ENCODE measurements around the gene AKIRIN1.
"Not testable (repeated sequence)": the region's sequence is repeated elsewhere in the genome, so short reads cannot be mapped to it uniquely, and the experiment has no call there.

AKIRIN1 gene

DNA sequence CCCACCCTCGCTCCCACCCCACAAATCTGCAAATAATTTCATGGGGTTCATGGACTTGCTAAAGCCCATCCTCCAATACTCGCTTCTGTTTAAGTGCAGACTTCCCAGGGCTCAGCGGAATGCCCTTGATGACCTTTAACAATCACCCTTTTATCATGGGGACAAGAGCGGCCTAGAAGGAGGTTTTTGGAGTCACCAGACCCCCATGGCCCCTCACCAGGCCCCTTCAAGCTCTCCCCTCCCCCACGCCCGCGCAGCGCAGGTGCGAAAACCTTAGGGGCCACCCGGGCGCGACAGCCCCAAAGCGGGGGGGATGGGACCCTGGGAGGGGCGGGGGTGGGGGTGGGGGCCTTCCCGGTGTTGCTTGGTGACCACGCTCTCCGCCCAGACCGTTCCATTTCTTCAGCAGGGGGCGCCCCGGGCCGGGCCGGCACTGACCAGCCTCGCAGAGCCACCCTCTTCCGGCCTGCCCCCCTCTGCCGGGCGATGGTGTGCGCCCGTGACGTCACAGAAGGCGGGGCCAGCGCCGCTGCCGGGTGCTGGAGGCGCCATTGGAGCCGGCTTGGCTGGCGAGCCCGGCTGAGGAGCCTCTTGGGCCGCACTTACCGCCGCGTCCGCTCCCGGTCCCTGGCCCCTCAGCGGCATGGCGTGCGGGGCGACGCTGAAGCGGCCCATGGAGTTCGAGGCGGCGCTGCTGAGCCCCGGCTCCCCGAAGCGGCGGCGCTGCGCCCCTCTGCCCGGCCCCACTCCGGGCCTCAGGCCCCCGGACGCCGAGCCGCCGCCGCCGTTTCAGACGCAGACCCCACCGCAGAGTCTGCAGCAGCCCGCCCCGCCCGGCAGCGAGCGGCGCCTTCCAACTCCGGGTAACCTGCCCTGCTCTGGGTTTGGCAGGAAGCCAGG is at the start of gene AKIRIN1:
Gene AKIRIN1 (plus strand): TSS at position 539 of the 900 bp plus-strand sequence. CDS start 105 bp downstream, at position 644.
- peak; percentile 99 for DNase-seq

- peak; percentile 76 for DNase-seq
Observed at GRCh38 chr1:38941527-38942019, 49.5 kb upstream of the AKIRIN1 start, which contains the start of gene RHBDL2. RHBDL2 (minus strand) TSS chr1:38941830; CDS start chr1:38919212, 22,618 bp downstream.

DNA sequence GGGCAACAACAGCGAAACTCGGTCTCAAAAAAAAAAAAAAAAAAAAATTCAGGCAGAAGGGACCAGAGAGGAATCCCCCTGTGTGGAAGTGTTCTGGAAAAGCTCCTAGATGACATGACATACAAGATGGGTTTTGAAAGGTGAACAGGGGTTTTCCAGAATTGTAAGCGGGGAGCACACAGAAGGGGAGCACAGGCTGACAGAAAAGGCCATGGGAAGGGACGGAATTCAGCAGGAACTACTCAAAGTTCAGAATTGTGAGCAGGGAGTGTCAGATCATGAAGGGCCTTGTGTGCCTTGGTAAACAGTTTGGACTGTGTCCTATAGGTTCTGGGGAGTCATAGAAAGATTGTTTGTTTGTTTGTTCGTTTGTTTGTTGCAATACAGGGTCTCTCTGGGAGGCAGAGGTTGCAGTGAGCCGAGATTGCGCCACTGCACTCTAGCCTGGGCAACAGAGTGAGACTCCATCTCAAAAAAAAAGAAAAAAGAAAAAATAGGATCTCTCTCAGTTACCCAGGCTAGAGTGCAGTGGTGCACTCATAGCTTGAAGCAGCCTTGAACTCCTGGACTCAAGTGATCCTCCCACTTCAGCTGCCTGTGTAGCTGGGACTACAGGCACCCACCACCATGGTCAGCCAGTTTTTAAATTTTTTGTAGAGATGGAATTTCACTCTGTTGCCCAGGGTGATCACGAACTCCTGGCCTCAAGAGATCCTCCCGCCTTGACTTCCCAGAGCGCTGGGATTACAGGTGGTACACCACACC is 48.2 kb upstream of the AKIRIN1 start:
- DNase-seq = no peak

GRCh38 chr1:38944547-38944946 is 46.5 kb upstream of the AKIRIN1 start:
- DNase-seq = no peak

- no peak for DNase-seq
Observed at GRCh38 chr1:38950553-38950952, 40.5 kb upstream of the AKIRIN1 start.

- DNase-seq = no peak
Observed at GRCh38 chr1:38953433-38953860, 37.6 kb upstream of the AKIRIN1 start.

DNA sequence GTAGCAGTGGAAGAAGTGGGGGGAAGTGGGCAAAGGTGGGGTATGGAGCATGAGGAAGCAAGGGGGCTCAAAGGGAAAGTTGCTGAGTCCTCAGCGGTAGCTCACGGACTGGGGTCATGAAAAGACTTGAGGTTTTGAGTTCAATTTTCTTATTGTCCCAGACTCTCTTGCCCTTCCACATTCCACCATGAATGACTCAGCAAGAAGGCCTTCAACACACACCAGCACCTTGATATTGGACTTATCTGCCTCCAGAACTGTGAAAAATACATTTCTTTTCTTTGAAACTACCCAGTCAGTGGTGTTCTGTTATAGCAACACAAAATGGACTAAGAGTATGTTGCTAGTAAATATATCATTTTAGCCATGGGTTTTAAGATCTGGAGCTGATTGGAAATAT is 32.1 kb upstream of the AKIRIN1 start:
- no peak for DNase-seq

- no peak for DNase-seq
Observed at GRCh38 chr1:38962113-38962512, 29.0 kb upstream of the AKIRIN1 start.

DNA sequence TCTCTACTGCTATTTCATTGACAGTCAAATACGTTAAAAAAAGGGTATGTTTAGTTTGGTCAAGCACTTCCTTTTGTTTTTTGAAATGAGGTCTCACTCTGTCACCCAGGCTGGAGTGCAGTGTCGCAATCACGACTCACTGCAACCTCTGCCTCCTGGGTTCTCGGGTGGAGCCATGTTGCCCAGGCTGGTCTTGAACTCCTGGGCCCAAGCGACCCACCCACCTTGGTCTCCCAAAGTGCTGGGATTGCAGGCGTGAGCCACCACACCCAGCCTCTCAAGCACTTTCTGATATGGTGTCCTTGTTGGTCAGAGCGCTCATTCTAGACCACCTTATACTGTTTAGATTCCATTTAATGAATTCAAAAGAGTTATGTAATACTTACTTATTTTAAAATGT is 28.5 kb upstream of the AKIRIN1 start:
- DNase-seq = no peak

DNA sequence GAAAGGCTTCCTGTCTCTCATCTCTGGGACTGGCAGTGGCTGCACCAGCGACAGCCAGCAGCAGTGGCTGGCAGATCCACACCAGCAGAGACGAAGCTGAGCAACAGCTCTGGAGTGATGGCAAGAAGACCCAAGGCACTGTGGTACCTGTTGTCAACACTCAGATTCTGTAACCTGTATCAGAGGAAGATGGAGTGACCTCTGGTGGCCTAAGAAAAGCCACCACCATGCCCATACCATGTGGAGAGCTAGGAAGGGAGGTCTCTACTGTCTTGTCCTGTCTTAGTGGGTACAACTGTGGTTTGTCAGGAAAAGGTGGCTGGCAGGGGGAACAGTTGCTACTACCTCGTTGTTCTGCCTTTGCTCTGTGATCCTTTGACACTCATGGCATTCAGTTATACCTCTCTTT is 26.9 kb upstream of the AKIRIN1 start:
- no peak for DNase-seq

GRCh38 chr1:38973145-38973544 is 17.9 kb upstream of the AKIRIN1 start:
- not testable (repeated sequence) for DNase-seq

- DNase-seq = no peak
Observed at GRCh38 chr1:38973659-38974437, 17.2 kb upstream of the AKIRIN1 start.

DNA sequence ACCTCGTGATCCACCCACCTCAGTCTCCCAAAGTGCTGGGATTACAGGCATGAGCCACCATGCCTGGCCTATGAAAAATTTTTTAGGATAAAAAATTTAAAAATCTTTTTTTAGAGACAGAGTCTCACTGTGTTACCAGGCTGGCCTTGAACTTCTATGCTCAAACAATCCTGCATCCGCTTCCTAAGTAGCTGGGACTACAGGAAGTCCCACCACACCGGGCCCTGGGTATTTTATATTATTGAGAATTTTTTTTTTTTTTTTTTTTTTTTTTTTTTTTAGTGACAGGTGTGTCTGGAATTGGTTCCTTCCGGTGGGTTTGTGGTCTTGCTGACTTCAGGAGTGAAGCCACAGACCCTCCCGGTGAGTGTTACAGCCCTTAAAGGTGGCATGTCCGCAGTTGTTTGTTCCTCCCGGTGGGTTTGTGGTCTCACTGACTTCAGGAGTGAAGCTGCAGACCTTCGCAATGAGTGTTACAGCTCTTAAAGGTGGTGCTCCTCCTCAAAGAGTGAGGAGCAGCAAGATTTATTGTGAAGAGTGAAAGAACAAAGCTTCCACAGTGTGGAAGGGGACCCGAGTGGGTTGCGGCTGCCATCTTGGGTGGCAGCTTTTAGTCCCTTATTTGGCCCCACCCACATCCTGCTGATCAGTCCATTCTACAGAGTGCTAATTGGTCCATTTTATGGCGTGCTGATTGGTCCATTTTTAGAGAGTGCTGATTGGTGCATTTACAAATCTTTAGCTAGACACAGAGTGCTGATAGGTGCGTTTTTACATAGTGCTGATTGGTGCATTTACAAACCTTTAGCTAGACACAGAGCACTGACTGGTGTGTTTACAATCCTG is 13.5 kb upstream of the AKIRIN1 start:
- not testable (repeated sequence) for DNase-seq

DNA sequence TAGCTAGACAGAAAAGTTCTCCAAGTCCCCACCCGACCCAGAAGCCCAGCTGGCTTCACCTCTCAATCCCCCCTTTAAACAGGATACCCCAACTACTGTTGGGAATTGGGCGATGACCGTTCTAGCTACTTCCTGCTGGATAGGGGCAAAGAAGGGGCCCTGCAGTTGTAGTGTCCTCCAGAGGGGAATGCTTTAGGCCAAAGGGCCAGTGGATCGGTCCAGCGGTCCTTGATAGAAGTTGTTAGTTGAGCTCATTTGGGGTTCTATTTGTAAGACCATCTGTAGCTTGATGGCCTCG is 12.9 kb upstream of the AKIRIN1 start:
- not testable (repeated sequence) for DNase-seq

- not testable (repeated sequence) for DNase-seq
Observed at GRCh38 chr1:38979380-38979779, 11.7 kb upstream of the AKIRIN1 start.

DNA sequence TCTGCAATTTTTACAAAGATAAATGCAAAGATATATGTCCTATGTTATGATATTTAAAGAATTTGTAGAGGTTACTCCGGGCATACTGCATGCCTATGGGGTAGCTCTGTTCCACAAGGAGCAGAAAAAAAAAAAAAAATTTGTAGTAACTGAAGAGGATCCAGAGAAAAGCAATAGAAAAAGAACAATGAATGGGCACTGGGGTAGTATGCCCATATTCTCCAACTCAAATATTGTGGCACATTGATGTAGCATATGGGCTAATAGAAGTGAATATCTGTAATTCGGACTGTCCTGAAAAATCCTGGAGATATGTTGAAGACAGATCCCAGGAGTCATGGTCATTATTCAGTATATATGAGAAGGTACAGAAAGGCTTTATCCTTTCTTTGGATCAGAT is 1.1 kb upstream of the AKIRIN1 start:
- DNase-seq = no peak

DNA sequence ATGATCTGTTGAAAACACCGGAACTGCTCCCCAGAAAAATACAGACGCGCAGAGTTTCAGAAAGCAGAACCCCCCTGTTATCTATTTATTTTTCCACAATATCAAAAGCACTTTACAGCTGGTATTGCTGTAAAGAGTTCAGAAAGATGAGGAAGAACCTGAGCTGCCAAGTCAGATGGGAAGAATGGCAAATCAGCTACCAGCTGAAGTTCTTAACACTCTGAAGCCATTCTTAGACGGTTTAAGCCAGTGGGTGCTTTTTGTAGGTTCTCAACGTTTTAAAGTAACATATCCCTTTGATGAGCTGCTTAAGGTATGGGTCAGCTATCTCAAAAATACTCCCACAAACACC is 714 bp upstream of the AKIRIN1 start:
- DNase-seq = no peak

- peak; percentile 79 for DNase-seq
Observed at GRCh38 chr1:38991638-38992411, 749 bp downstream of the AKIRIN1 start.

DNA sequence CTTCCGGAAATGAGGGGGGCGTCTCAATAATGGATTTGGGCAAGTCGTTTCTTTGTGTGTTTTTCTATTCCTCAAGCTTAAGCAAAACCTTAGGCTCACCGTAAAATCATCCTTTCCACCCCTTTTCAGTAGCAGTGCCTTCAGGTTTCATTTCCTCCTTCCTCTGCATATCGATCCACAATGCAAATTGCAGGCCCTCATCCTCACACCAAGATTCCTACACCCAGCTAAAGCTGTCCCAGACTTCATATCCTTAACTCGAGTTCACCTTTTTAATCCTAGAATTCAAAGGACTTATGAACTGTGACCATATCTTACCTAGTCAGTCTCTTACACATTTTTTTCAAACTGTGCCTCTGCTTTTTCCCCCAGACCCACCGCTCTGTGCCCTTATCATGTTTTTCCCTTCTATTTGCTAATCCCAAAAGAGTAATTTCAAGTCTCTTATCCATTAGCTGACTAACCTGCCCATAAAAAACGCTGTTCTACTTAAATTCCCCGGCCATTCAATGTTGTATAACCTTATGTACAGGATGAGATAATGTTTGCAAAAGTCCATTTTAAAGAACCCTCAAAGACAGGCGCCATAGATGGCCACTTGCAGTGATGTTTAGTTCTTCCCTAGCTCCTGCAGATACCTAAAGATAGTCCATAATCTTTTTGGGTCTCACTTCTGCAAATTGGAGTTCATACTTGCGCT is 1.5 kb downstream of the AKIRIN1 start:
- DNase-seq = no peak

- no peak for DNase-seq
Observed at GRCh38 chr1:38994196-38994595, 3.1 kb downstream of the AKIRIN1 start.
